GM19463 (cell line): ENCODE results near the gene MAOB.
"Not testable (repeated sequence)": the region's sequence is repeated elsewhere in the genome, so short reads cannot be mapped to it uniquely, and the experiment has no call there.

Experiments
- ATAC-seq: cut with Tn5 transposase; IDR thresholded peaks from one replicate; pipeline ENCODE4 v1.9.1; 2021; ENCODE audit warnings: mild to moderate bottlenecking, moderate library complexity; ENCODE audit not compliant: unreplicated experiment

Gene MAOB

DNA sequence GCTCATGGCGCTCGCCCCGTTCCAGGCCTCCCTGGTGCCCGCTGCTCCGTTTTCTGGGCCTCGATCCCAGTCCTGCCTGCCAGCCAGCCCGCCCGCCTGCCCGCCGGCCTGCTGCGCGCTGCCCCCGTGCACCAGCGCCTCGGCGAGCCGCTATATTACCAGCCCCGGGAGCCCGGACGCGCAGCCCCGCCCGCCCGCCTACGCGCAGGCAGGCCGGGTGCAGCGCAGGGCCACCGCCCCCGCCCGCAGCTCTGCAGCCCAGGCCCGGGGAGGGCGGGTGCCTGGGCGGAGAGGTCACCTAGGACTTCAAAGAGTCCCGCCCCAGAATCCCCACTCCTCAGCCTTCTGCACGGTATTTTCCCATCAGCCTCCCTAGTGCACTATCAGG is at the start of gene MAOB:
TSS of gene MAOB (minus strand) at position 157 of the 388 bp plus-strand sequence. CDS start at position 6, 151 bp downstream.
- no peak for ATAC-seq

DNA sequence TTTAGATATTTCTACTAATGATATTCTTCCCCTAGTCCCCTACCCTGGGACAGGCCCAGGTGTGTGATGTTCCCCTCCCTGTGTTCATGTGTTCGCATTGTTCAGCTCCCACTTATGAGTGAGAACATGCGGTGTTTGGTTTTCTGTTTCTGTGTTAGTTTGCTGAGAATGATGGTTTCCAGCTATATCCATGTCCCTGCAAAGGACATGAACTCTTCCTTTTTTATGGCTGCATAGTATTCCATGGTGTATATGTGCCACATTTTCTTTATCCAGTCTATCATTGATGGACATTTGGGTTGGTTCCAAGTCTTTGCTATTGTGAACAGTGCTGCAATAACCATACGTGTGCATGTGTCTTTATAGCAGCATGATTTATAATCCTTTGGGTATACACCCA is 39.8 kb upstream of the MAOB start:
- ATAC-seq, result not testable (repeated sequence)

DNA sequence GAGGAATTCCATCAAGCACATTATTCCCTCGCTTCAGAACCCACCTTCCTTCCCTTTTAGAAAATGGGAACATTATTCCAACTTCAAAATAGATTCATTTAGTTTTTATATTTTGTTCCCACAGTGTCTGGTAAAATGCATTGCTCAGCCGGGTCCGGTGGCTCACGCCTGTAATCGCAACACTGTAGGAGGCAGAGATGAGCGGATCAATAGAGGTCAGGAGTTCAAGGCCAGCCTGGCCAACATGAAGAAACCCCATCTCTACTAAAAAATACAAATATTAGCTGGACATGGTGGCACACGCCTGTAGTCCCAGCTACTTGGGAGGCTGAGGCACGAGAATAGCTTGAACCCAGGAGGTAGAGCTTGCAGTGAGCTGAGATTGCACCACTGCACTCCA is 28.5 kb upstream of the MAOB start:
- ATAC-seq, result not testable (repeated sequence)

DNA sequence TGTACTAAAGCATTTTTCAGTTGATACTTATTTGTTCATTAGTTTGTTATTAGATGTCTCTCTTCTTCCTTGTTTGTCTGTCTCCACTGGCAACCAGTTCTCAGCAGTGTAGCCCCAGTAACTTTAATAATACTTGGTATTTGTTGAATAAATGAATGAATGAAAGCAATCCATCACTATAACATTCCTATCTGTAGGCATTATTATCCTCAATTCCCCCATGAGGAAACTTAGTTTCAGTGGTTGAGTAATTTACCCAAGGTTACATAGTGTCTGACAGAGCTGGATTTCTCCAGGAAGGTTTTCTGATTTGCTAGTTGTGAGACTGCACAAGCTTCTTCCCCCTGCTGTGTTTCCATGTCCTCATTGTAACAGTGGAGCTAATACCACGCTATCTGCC is 27.8 kb upstream of the MAOB start:
- no peak for ATAC-seq

DNA sequence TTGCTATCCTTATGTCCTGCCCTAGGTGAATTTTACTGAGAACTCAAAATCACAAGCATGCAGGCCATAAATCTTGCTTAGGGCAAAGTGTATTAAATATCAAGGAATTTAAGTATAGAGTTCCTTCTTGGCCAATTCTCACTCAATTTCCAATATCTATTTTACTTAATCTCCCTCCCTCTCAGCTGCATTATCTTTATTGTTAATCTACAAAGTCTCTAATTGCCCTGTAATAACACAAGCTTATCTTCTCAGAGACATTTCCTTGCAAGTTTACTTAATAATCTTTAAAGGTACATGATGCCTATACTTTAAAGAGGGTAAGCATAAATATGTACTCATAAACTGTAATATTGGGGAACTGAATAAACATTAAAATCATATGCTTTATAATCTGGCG is 26.9 kb upstream of the MAOB start:
- ATAC-seq, result no peak

DNA sequence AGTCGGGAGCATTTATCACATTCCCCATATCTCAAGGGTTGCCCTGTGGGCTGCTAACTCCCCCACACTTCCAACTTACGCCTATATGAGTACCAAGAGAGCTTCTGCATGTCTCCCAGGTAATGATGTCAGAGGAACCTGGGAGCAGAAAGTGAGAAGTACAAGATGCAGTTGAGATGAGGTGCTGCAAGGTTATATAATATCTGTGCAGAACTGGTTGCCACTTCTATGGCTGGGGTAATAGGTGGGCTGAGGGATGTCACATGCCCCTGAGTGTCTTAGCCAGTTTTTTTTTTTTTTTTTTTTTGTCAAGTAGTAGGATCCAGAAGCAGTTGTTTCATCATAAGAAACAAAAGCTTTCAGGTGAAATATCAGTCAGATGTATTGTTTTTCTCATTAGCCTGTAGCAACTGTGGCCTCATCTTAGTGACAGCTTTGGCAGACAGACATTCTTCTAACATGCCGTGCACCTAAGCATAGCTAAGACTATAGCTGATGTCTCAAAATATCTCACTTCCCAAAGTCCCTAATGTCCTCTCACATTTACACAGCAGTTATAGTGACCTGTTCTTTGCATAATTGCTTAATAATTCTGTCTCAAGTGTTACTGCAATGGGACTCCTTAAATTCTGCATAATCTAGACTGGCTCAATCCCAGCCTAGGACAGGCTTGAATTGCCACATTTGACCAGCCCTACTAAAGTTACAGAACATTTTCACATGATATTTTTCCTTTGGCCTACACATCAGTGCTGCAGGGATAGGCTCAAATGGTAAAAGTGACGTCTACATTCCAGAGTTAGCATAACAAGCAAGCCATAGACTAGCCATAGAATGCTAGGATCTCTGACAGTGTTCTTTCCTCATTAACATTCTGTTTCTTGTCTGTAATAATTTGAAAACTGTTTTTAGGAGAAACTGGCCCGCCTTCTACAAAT is 17.9 kb upstream of the MAOB start:
- ATAC-seq, result no peak

DNA sequence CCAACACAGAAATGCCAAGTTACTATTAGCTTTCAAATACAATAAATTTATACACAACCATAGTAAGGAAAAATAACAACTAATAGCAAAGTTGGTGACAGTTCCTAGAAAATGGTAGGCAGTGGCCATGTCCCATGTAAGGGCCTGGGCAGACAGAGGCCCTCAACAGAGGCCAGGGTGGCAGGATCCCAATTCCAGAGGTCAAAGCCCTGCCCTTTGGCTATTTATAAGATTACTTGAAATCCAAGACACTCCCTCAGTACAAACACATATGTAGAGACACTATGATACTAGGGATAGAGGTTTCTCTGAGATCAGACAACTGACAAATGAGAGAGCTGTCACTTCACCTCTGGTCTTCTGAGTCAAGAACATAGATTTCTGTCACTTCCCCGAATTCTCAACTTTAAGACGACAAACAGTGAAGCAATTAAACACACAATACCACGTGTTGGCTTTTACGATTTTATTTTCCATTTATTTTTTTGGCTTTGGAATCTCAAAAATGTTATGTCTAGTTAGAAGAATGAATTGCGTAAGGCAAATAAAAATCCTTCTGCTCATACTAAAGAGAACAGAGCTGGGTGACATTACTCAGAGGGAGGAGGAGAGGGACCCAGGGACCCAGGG is 16.3 kb upstream of the MAOB start:
- ATAC-seq, result no peak

DNA sequence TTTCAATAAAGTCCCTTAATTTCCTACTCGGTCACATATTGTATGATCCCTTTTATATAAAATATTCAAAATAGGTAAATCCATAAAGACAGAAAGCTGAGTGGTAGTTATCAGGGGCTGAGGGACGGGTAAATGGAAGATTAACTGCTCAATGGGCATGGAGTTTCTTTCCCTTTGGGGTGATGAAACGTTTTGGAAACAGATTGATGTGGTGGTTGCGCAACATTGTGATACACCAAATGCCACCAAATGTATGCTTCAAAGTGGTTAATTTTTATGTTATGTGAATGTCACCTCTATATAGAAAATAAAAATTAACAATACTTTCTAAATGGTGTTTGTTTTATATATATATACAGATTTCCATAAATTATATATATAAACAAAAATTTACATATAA is 15.0 kb upstream of the MAOB start:
- no peak for ATAC-seq

DNA sequence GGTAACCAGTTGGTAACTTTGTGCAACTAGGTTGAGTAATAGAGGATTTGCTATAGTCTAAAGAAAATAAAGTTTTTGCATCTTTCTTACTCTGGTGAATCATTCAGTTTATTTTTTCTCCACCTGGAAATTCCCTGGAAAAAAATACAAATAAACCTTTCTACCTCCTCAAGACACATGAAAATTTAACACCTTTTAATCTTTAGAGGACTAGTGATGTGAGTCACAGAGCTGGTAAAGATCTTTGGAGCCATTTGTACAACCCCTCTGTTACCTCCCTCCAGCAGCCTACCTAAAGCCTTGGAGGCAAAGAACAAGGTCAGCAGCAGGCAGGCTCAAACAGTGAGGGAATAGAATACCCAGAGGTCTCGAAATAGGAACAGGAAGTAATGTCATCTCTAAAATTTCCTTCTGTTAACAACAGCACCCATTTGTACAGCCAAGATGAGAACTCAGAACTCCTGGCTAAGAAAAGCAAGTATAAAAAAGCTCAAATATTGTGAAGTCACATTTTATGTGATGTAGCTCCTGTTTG is 10.2 kb upstream of the MAOB start:
- ATAC-seq, result no peak

DNA sequence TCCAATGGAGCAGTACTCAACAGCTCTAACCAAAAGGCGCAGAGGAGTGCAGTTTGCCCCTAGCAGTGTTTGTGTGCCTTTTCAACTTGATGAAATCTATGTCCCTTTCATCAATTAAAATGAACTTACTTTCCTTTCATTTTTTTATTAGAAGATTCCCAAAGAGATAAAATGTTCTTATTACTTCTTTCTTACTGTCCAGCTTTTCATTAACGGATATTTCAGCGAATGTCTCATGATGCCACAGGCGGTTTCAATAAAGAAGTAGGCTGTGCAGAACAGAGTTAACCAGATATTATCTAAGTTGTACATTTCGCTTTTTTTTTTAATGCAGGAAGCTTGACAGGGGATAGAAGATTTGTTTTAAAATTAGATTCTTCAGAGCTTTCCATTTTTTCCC is 3.4 kb upstream of the MAOB start:
- ATAC-seq, result no peak

DNA sequence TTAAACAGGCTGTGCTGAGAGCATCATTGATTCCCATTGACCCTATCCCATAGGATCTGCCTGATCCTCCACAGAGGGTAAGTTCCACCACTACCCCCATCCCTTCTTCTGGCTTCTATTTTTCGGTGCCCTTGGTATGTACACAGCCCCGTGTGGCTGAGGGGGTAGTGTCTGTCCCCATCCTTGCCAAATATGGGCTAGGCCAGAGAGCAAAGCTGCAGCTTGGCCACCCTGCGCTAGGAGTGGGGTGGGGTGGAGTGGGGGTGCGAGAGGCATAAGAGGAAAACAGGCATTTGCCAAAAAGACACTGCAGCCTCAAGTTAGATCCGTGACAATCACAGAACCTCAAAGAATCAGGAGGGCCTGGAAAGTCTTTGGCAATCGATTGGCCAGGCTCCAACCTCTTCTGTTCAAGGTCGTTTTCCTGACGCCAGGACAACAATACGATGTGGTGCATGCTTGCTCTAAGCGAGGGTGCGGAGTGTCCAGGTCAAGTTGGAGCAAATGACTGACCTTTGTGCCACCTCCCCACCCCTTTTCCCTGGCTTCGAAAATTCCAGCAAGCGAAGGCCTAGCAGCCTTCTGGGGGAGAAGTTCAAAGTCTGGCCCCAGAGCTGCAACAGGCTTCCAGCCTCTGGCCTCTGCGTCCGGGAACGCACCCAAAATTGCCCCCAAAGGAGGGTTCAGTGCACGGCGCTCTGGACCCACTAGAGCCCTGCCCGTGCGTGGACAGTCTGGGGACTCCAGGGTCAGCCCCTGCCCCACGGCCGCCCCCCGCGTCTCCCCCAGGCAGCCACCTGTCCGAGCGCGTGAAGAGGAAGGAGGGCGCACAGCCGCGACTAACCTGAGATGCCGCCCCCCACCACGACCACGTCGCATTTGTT is 598 bp downstream of the MAOB start:
- no peak for ATAC-seq

DNA sequence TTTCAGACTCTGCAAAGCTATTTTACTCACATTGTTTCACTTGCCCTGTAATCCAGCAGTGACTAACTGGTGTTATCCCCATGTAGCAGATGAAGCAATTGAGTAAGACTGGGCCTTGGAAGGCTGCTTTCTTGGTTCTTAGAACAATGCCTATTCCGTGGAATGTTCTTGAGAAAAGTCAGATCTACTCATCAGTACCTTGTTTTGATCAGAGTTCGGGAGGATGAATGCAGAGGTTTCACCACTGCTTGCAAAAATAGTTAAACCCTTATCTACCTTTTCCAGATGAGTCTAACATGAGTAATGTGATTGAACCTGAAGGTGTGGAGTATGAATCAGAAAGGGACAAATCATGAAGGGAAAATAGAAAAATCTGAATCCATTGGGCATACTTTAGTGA is 1.8 kb downstream of the MAOB start:
- no peak for ATAC-seq

DNA sequence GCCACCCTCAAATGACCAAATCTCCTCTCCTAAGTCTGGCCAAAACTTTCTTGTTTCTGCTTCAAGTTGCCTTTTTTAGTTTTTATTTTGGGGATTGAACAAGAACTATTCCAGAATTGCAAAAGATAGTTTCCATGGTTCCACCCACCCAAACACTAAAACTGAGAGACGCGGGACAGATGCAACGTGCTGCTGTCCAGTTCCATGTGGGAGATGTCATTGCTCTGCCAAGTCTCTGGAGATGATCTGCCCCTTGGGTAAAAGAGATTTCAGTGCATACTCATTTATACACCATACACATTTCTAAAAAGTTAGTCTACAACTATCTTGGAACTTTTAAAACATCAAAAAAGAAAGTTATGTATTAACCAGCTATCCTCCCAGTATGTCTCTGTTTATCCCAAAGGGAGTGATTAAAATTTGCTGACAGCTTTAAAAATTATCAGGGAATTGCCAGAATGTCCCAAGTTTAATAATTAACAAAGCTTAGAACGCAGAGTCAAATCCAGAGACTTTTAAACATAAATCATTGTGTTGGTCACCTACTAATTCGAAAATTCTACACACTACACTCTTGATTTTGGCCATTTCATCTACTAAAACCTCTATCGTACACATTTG is 3.2 kb downstream of the MAOB start:
- no peak for ATAC-seq

DNA sequence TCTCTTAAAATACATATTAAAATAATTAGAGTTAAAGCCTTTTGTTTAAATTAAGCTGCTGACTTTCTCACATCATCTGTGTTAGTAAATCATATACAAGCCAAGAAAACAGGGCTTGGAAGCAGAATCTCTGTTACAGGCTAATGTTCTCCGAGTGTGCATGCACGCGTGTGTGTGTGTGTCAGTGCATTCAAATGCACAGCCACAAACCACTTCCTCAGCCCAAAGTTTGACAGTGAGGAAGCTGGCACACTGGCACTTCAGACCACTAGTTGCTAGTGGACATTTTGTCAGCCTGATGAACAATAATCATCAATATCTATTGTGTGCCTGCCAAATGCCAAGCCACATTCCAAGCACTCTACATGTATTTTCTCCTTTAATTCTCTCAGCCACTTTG is 5.6 kb downstream of the MAOB start:
- no peak for ATAC-seq

DNA sequence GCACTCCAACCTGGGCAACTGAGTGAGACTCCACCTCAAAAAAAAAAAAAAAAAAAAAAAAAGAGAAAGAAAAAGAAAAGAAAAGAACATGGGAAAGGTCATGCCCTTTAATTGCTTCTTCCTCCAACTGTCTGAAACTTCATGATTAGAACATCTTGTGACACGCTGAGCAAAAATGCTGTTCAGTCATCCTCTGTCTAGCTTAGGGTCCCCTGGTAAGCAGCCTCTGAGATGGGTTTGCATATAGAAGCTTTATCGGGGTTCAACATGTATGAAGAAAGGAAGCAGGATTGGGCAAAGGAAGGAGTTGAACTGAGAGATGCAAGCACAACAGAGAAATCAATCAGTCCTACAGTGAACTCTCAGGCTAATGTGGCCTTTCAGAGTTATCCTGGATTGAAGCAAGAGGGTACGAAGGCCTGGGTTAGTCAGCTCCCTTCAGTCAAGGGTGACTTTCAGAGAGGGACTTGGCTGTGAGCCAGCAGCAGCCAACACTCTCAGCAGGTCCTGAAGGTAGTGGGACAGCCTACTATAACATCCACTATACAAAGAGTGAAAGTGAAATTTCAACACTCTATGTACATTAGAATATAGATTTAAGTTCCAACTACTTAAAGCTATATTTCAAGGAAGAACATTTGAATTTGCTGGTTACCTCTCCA is 11.4 kb downstream of the MAOB start:
- no peak for ATAC-seq

DNA sequence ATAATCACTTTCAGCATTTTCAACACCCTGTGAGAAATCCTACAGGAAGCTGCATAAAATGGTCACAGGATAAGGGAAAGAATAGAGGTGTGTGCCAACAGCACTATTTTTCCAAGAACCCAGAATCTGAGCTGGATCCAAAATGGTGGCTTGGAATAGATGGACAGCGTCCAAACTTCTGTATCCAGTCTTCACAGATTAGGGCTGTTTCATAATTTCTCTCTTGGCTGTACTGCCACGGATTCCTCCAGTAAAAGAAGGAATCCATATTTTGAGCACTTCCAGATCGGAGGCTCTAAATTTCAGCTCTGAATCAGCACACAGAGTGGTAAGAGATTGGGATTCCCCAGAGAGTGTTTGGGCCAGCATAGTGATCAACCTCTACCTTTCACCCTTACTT is 12.2 kb downstream of the MAOB start:
- no peak for ATAC-seq

DNA sequence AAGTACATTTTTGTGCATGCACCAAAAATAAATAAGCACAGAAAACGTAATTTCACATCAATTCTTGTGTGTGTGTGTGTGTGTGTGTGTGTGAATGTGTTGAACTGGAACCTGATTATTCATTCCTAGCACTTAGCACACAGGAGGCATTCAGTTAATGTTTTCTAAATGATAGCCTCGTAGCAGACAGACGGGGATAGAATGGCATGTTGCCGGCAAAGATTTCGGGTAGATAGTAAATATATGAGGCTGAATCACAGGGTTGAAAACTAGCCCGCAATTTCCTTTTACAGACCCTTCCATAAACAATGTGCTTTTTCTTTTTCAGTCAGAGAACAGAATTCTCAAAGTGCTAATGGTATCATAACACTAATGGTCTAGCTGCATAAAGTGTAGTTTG is 13.5 kb downstream of the MAOB start:
- no peak for ATAC-seq

DNA sequence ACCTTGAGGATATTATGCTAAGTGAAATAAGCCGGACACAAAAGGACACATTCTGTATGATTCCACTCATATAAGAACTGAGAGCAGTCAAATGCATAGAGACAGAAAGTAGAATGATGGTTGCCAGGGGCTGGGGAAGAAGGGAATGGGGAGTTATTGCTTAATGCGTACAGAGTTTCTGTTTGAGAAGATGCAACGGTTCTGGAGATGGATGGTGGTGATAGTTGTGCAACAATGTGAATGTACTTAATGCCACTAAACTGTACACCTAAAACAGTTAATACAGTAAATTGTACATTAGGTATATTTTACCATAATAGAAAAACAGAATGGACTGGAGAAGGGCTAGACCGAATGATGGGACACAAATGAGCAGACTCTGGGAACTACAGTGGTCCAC is 15.8 kb downstream of the MAOB start:
- no peak for ATAC-seq

DNA sequence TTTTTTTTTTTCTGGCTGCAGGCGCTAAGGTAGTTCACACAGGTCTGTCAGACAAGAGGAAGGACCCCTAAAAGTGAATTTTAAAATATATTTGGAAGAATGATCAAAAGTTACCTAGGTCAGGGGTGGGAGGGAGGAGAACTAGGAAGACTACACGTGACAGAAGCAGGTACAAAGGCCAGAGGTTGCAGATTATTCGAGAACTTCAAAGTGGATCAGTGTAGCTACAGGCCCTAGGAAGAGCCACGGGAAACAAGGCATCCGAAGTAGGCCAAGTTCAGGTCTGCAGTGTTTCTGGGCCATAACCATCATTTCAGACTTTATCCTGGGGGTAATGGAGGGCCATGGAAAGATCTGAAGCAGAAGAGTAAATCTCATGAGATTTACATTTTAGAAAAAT is 16.5 kb downstream of the MAOB start:
- ATAC-seq, result no peak

DNA sequence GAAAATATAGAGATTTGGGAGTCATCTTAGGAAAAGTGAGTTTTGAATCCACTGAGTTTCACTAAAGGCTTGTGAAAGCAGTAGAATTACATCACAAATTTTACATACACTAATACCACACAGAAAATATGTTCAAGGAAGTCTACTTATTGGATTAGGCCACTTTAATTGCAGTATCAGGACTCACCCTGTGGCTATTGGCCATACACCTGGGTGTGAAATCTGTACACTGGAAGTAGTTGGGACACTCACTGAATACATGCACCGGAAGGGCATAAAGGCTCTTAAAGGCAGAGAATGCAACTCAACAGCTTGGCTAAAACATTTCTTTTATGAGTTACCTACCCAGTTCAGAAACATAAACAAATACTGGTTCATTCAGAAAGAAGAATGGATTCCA is 19.8 kb downstream of the MAOB start:
- no peak for ATAC-seq
